GM21390 (cell line): Measurements from ENCODE around the gene DOCK4.

ENCODE experiments used
- ATAC-seq: cut with Tn5 transposase; IDR thresholded peaks from one replicate; pipeline ENCODE4 v1.9.1; 2021; ENCODE audit not compliant: unreplicated experiment

Gene DOCK4

DNA sequence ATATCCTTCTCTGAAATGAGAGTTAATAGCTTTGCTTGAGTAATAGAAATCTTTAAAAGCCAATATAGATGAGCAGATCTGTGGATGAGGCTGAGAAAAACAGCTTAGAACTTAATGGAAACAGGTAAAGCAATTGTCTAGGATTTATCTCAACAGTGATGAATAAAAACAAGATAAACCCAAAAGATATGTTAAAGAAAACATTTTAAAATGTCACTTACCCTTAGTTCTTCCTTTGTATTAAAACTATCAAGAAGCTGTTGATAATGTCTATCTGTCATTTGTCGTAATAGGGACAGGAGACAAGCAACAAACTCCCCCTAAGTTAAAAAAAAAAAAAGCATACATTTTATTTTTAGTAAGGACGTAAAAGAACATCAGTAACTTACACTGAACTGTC, 371.8 kb downstream of the DOCK4 start:
- no peak for ATAC-seq

DNA sequence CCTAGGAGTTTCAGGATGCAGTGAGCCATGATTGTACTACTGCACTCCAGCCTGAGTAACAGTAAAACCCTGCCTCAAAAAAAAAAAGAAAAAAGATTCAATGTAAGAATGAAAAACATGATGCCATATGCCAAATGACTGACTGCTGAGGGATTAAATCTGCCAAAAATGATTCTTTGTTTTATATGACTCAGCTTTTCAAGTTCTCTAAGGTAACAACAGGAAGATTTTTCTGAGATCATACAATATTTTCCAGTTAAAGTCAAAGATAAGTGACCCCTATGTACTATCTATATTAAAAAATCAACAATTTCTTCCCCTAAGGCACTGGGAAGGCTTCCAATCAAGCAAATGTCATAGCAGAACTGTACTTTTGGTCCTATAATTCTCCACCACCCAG, 372.7 kb downstream of the DOCK4 start:
- ATAC-seq: no peak

DNA sequence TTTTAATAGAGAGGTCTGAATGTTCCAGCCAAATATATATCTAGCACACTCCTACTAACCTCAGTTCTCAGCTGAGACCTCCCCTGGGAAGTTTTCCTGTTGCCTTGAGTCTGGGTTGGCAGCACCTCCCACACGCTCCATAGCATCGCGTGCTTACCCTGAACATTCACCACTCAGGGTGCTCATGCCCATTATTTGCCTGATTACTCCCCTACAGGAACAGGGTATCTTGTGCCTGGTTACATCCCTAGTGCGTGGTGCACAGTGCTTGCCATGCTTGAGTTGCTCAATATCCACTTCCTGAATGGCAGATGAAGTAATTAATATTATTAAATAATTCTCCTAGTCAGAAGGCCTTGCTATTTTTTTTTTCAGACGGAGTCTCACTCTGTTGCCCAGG, 374.0 kb downstream of the DOCK4 start:
- no peak for ATAC-seq

DNA sequence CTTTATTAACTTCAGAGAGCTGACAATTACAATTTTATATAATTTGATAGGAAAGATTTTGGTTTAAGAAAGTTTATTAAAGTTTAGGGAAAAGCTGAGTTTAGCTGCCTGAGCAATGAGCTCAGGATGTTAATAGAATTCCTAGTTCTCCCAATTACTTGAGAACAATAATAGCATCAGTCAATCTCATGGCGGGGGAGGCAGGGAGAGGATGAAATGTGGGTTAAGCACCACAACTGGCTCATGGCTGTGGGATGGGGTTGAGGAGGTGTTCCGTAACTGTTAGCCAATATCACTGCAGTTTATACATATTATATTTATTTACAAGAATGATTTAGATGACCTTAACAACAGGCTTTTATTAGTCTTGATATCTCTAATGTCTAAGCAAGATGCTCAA, 377.0 kb downstream of the DOCK4 start:
- ATAC-seq: no peak

DNA sequence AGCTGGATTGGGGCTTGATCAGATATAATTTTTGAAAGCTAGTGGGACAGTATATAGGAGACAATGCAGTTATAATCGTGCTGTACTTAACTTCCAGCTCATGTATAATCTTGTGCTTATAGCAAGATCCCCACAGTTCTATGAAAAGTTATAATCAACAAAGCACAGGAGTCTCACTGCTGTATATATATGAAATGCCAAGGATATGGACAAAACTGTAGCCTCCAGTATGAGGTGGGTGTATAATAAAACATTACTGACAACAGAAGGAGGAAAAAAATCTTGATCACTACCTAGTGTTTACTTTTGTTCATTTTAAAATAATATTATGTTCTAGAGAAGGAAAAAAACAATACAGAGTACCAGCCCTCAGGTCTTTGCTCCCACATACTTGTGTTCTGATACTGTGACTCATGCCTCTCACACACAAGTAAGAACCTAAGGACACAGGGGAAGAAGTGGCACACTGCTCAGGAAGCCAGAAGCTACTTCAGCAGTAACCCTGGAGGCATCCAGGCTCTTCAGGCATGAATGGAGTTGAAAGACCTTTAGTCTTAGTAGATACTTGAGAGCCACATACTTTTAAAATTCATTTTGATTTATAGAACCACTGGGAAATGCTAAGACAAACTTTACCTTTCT, 378.2 kb downstream of the DOCK4 start:
- ATAC-seq: no peak

DNA sequence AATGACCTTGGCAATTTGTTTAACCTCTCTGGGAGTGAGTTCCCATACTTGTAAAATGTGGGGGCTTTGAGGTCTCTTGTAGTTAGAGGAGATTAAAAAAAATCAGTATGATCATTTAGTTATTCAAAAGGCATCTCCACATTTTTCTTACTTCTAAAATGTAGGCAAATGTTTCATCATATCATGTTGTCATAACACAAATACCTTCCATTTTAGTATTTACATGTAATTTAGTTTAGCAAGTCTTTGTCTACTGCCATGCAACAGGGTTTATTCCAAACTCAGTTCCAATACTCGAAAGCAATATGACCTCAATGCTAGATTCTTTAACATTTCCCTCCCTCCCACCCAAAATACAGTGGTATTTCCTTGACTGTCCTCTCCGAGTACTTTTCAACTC, 381.2 kb downstream of the DOCK4 start:
- no peak for ATAC-seq

DNA sequence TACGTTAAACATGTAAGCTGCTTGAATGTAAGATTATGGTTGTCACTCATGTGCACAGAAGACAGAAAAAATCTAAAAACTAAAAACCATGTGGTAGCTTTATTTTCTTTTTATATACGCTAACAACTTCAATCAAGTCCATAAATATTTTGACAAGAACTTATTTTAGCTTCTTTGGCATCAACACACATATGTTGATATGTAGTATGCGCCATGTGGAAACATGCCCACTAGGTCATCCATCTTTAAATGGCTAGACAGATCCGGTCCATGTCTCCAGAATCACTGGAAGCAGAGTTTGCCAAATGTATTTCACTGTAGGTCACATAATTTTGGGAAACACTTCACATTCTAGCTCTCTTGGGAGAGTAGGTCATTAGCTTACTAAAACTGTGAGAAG, 382.4 kb downstream of the DOCK4 start:
- ATAC-seq: no peak

DNA sequence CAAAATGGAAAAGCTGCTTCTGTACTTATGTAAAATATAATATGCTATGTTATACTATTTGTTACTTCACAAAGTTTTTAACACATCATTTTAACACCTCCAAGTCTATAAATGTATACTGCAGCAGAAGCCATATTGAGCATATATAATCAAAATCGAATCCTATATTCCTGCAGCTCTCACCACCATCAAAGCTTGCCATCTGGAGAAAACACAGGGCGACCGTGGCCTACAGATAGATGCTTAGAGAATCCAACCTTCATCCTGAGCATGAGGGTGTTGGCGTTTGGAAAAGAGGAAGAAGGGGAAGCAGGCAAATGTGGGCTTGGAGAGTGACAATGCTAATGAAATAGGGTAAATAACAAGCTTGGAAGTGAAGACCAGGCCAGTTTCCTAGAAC, 385.2 kb downstream of the DOCK4 start:
- ATAC-seq: no peak

DNA sequence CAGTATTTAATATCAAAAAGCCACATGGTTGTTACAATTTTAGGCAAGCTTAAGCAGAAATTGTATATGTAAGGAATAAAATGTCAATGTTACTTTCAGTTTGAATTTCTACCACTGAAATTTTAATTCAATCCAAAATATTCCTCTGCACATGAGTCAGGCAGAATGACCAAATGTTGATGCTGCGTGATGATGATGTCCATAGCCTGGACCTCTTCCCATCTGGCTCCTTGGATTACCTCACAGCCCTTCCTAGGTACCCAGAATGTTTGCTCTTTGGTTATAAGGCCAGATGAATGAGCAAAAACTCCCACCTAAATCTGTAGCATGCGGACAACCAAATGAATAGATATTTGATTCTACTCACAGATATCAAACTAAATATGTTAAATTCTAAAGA, 385.6 kb downstream of the DOCK4 start:
- ATAC-seq: no peak

DNA sequence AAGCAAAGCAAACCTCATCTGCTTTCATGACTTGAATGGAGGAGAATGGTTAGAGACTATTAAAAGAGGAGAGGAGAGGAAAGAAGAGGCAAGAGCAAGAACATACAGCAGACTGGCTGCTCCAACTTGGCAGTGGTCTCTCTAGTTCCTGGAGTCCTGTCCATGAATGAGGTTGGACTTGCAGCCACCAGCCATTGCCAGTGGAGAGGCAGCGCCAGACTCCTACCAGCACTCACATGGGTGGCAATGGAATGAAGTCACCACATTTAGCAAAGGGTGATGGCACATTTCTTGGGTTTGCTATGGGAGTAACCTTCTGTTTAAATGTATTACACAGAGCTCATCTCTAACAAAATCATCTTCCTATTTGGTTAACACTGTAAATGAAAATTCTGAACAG, 386.1 kb downstream of the DOCK4 start:
- ATAC-seq: no peak

DNA sequence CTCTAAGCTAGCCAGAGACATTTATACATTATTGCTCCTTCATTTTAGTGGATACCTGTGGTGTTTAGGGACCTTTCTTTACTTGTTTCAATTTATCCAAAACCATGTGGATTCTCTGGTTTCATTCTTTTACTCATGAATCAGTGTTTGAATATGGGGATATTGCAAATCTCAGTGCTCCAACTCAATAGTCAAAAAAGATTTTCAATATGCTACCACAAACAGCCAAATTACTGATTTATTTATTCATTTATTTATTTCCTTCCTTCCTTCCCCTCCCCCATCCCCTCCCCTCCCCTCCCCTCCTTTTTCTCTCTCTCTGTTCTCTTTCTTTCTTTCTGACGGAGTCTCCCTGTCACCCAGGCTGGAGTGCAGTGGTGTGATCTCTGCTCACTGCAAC, 390.8 kb downstream of the DOCK4 start:
- no peak for ATAC-seq

DNA sequence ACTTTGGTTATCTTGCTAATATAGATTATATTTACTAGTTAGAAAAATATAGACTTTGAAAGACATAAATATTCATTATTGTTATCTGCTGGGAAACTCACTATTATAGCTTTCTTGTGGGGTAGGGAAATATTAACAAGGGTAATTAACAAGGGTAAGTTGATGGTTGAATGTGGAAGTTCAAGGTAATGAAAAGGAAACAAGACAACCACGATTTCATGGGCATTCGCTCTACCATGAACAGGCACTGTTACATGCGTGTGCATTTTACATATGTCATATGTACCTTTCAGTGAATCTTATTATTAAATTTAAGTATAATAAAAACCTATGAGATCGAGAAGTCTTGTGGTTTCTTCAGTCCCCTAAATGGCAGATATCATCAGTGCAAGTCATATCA, 392.9 kb downstream of the DOCK4 start:
- no peak for ATAC-seq

DNA sequence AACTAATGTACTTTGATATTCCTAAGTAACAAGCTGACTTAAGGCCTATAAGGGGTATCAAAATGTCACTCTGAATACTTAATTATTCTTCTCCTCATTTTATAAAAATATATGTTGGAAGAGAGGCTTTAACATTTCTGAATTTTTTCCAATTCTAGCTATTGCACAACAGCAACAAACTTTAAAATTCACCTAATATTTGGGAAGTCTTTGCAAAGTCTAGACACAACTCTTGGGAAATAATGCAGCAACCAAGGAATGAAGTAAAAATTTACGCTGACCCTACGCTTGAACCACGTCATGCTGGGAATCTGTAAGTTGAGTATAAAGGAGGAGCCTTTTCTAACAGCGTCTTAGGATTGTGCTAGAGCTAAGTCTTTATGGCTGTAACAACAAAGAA, 400.0 kb downstream of the DOCK4 start:
- ATAC-seq: no peak

DNA sequence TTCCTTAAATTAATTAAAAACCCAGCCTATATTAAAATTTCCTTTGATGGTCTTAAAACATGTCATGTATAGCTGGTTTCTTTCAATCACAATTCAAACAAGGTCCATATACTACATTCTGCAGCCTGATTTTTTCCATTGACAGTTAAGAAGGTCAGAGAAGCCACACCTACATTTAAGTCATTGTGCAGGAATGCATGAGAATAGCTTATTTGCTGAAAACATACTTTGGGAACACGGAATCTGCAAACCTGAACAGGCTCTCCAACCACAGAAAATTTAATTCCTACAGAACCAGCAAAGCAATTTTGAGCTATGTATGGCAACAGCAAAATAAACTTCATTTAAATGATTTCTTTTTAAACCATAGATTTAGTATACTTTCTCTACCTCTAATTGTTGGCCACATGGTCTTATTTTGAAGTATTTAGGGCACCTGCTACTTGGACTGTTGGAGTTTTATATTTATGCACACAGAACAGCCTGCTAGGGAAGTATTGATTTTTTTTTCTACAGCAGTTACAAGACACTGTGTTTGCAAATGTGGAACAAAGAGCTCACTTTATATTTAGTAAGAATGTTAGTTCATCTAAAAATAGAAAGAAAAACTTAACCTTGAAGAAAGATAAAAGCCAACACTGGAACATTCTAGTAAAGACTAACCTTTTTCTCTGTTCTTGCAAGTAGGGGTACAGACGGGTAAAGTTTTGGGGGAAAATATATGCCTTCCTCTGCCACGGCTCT, 403.0 kb downstream of the DOCK4 start:
- ATAC-seq: no peak

DNA sequence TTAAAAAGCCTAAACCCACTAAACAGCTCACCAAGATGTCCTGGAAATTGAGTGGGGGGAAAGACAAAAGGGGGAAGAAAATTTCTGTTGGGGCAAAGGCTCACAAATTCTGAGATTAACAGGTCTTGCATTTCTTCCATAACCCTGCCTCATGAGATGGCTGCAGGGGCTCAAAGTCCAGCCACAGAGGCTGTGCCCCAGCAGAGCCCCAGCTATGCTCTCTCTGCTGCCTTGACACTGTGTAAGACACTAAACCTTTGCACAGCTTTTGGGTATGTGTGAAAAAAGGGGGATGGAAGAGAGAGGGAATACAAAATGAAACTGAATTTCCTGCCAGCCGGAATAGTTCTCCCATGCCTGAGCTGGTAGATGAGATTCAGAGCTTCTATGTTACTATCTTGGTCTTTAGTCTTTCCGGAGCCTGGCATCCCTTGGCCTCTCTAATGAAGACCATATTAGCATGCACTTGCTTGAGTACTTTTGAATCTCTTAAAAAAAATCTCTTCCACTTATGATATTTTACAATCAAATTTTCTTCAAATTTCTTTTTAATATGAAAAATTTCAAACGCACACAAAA, 403.9 kb downstream of the DOCK4 start:
- ATAC-seq: no peak

DNA sequence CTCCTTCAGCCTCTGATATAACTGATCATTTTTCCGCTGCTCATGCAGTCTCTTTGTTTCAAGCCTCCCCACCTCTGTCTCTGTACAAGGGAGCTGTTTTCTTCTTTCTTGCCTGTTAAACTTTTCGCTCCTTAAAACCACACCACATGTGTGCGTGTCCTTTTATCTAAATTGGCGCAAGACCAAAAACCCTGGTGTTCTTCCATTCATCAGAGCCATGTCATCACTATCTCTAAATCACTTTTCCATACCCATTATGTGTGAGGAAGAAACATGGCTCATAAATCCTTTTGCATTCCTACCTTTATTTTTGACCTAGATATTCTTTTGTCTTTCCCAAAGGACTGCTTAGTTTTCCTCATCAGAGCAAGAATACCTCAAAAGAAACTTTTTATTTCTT, 404.9 kb downstream of the DOCK4 start:
- no peak for ATAC-seq

DNA sequence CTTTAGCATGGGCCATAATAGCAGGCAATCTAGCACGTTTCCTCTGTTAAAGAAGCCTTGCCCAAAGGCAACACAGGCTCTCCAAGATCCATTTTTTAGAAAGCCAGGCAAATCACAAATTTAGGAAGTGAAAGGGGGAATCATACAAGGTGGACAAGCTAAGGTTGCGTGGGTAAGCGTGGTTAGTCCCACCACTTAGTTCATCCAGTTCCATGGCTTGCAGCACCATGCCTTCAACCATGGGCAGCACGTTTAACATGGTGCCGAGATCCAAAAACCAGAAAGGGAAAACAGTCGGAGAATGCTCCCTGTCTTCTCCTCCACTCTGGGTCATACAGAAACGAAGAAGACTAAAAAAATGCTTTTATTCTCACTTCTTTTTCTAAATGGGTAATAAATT, 409.5 kb downstream of the DOCK4 start:
- ATAC-seq: no peak

DNA sequence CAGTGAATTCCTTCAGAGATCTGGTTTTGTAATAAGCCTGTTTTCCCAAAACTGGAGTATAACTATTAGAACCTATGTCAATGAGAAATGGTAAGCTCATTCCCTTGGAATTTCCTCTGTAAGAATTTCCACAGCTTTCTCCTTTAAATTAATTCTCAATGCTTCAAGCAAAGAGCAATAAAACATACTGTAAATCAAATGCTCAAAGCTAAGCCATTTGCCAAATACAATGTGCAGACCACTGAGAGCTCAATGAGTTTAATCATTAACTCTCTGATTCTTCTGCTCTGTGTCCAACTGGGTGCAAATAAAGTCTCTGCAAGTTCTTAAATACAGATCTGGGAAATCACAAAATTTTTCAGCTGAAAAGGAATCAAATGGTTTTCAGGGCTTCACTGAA, 416.3 kb downstream of the DOCK4 start:
- no peak for ATAC-seq

DNA sequence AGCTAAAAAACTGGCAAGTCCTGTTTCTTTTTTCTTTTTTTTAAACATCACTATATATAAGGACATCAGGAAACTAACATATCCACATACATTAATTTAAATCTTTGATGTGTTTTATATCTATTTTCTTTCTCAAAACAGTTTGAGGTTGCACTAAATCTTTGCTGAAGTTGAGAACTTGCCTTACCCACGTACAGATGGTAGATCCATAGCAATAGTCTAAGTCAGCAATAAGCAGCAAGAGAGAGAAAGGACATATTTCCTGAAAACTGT, 417.2 kb downstream of the DOCK4 start:
- no peak for ATAC-seq

DNA sequence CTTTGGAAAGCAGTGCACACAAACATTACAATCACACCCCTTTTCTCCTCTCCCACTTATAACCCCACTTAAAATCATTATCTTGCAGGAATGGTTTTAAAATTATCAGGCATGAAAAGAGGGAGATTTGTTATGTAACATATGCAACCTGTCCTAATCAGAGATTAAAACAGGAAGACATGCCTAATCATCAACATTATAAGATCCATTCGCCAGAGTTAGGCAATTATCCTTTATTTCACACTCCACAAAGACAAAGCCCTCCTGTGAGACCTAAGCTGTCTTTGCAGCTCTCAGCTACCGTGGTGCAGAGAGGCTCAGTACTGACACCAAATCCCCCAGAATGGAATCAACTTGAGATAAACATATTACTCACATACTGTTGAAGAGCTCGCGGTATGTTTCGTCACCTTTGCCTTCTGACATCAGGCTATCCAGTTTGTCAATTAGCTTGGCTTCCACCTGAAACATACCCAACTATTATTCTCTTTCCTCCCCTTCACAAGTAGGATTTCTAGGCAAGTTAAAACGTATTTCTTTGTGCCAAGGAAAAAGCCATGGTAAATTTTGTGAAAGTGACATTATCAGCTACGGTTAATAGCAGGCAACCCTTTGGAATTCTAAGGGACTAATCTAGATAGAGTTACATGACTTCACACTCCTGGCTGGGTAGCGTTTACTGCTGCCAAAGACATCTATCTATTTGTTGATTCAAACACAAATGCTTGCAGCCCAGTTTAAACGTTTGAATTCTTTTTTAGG, 417.7 kb downstream of the DOCK4 start:
- ATAC-seq: no peak

DNA sequence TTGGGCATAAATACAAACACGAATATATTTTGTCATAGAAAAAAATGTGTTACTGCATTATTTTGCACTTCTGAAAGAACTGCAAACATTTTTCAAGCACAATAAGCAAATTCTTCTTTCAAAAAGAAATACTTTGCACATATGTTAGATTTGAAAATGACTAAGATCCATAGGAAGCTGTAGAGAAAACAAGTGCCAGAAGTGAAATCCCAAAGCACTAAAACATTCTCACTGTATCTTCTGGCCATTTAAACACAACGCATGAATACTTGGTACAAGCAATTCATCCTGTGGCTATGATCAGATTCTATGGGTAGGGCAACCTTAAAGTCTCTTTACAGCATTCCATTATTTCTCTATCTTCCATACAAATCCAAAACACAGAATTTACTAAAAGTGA, 418.5 kb downstream of the DOCK4 start:
- no peak for ATAC-seq

DNA sequence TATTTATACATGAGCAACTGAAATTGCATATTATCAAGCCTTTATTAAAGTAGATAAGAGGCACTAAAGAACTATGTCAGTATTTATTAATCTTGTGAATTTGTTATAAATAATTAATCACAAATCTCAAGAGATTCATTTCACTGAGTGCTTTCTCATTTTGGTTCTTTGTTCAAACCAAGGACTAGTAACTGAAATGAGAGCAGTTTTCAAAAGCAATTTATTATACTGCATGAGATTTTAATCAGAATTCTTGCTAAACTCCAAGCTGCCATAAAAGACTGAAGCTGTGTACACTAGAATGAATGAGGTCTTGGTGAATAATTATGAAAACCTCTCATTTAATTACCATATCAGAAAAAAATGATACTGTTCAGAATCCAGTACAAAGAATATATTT, 419.1 kb downstream of the DOCK4 start:
- ATAC-seq: no peak
